HepG2 (cell line): ENCODE results near the gene FAM217B. TPM values are rescaled to one million over a fixed set of nuclear protein-coding genes. Genes with fewer than 3 reads are reported as not detected.

Experiments used
- DMAP1 ChIP-seq: IDR thresholded peaks from 2 replicates; pipeline ENCODE4 v1.6.1; 2016
- MXI1 ChIP-seq: IDR thresholded peaks from 3 replicates; pipeline ENCODE4 v1.6.1; 2012; ENCODE audit warnings: low read depth, low read length, inconsistent platforms, borderline replicate concordance
- RAD21 ChIP-seq: fragments of 450-650 bp; formaldehyde crosslinking; IDR thresholded peaks from 2 replicates; pipeline ENCODE4 v1.5.0; 2020; ENCODE audit warnings: mild to moderate bottlenecking
- RFXAP ChIP-seq: sonication (generic); formaldehyde crosslinking; IDR thresholded peaks from 2 replicates; pipeline ENCODE4 v1.4.0; 2020; ENCODE audit warnings: missing genetic modification reagents, borderline replicate concordance
- SMC3 ChIP-seq: IDR thresholded peaks from 2 replicates; pipeline ENCODE4 v1.6.1; 2011; ENCODE audit warnings: low read length, improper control_type of control experiment
- ZBTB40 ChIP-seq, 2 experiments: fragments of 450-650 bp in 1 of 2; sonication (generic) in 1 of 2; formaldehyde crosslinking in 1 of 2; IDR thresholded peaks; 2 replicates each; pipeline versions ENCODE4 v1.6.1 to v1.8.0; 2016 to 2022; ENCODE audit warnings: antibody characterized with exemption in 1 of 2, mild to moderate bottlenecking in 1 of 2, missing genetic modification reagents in 1 of 2
- ZFP62 ChIP-seq: sonication (generic); formaldehyde crosslinking; IDR thresholded peaks from 2 replicates; pipeline ENCODE4 v1.4.0; 2020; ENCODE audit warnings: missing genetic modification reagents
- ZNF343 ChIP-seq: sonication (generic); formaldehyde crosslinking; IDR thresholded peaks from 2 replicates; pipeline ENCODE4 v1.4.0; 2020; ENCODE audit warnings: mild to moderate bottlenecking, missing genetic modification reagents
- ZNF407 ChIP-seq: sonication (generic); formaldehyde crosslinking; IDR thresholded peaks from one replicate; pipeline ENCODE4 v1.5.1; 2020; ENCODE audit warnings: mild to moderate bottlenecking, missing genetic modification reagents; ENCODE audit errors: not compliant biosample characterization
- ZNF816 ChIP-seq: sonication (generic); formaldehyde crosslinking; IDR thresholded peaks from 2 replicates; pipeline ENCODE4 v1.8.0; 2022; ENCODE audit warnings: missing genetic modification reagents, mild to moderate bottlenecking, borderline replicate concordance
- polyA plus RNA-seq, 8 experiments: library from polyadenylated mRNA; depleted of rRNA in 3 of 8; stranded (reverse) in 7 of 8; unstranded in 1 of 8; fragments of >200 nt; fragmentation: Illumina TruSeq in 4 of 8; extraction: Trizol in 4 of 8; gene quantifications; 2 replicates each; pipeline versions ENCODE4 v1.2.1 to v1.2.3, GENCODE V29; 2011 to 2016; ENCODE audit warnings: low read depth in 4 of 8, missing spikeins in 1 of 8, mixed read lengths in 1 of 8; ENCODE audit not compliant: insufficient read depth in 1 of 8
- total RNA-seq, 5 experiments: library from RNA; depleted of rRNA; stranded (reverse); fragments of >200 nt; fragmentation: Illumina TruSeq; extraction: Trizol; gene quantifications; 2 replicates each; pipeline ENCODE4 v1.2.3, GENCODE V29; 2016; ENCODE audit warnings: low read depth in 1 of 5

The FAM217B gene
- total and polyA plus RNA-seq, 2 of the 13 experiments (the other 11 are each of a cell fraction or from before 2014, with no cell fraction given) = 11.1 to 14.3 TPM

GRCh38 chr20:59955131-59955796 lies 15.1 kb downstream of the FAM217B start (continued):
- TF ChIP-seq ZBTB40 (IDR thresholded peaks at IDR 0.05) (no peak), ZBTB40 (CRISPR knock-in tag; IDR thresholded peaks at IDR 0.05) (no peak), DMAP1 (no peak), RFXAP (no peak), ZNF407 (CRISPR knock-in tag) (no peak), ZNF816 (no peak), RAD21 (CRISPR knock-in tag) (0 out of 2 replicates have a peak, but pooled peaks have one; percentile 39), MXI1 (no peak), ZFP62 (CRISPR knock-in tag) (no peak), ZNF343 (no peak), SMC3 (peak; percentile 61)
